Bone marrow (tissue), 2 donors: ENCODE measurements around the gene RAB30.
"Not testable (repeated sequence)": the region's sequence is repeated elsewhere in the genome, so short reads cannot be mapped to it uniquely, and the experiment has no call there.

Experiments used
- DNase-seq, 2 donors: peaks; one replicate each; lab custom pipeline; 2025; lab: John Stamatoyannopoulos, UW

The RAB30 gene

DNA sequence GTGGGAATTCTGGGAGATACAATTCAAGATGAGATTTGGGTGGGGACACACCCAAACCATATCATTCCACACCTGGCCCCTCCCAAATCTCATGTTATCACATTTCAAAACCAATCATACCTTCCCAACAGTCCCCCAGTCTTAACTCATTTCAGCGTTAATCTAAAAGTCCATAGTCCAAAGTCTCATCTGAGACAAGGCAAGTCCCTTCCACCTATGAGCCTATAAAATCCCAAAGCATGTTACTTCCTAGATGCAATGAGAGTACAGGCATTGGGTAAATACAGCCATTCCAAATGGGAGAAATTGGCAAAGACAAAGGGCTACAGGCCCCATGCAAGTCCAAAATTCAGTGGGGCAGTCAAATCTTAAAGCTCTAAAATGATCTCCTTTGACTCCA lies 128.3 kb downstream of the RAB30 start:
- DNase-seq: not testable (repeated sequence)

- DNase-seq: no peak
Observed at GRCh38 chr11:82942376-82942775, 129.3 kb downstream of the RAB30 start.

- no peak for DNase-seq
Observed at GRCh38 chr11:82939456-82939855, 132.2 kb downstream of the RAB30 start.

DNA sequence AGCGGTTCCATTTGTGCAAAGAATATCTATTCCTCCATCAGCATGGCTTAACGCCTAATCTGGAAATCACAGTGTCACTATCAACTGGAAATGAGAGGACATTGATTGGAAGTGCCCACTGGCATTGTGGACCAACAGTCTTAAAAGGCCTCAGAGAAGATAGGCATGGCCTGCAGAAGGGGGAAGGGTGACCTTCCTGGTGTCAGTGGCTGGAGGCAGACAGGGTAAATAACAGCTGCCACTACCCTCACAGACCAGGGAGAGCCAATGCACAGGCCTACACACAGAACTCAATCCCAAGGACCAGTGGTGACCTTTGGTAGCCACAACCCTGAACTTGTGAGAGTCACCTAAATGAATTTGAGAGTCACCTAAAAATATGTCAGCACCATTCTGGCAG lies 134.1 kb downstream of the RAB30 start:
- DNase-seq: no peak

GRCh38 chr11:82936261-82936660 lies 135.4 kb downstream of the RAB30 start:
- DNase-seq: no peak

- DNase-seq: no peak
Observed at GRCh38 chr11:82932564-82932963, 139.1 kb downstream of the RAB30 start.

- no peak for DNase-seq
Observed at GRCh38 chr11:82930734-82931133, 141.0 kb downstream of the RAB30 start.

- no peak for DNase-seq
Observed at GRCh38 chr11:82930229-82930628, 141.5 kb downstream of the RAB30 start.

- DNase-seq: no peak
Observed at GRCh38 chr11:82929121-82929520, 142.6 kb downstream of the RAB30 start.

DNA sequence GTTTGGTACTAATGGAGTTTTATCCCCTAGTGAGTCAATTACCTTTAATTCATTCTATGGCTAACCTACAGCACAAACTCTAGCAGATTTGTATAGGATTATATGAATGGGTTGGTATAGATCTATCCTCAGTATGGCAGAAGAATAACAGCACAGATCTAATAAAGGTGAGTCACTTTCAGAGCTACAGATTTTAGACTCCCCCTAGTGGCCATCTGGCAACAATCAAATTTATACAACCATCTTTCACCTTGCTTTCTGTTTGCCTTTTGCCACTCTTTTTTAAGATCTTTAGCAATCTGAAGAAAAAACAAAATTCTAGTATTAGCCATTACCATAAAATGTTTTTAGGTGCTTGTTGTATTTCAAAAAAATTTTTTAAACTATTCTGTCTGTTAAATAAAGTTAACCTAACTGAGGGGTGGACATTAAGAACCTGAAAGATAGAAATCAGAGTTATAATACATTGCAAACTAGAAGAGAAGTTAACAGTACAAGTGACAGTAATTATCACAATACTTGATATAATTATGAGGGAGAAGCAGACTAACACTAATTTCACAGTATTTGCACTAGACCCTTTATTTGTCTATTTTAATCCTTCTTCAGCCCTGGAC lies 144.3 kb downstream of the RAB30 start:
- DNase-seq: peak in 1 of 2 donors; percentile 12

GRCh38 chr11:82924522-82925224 lies 147.0 kb downstream of the RAB30 start:
- DNase-seq: no peak
